ENCODE measurements around the gene ZNF805. TPM values are rescaled to one million over a fixed set of nuclear protein-coding genes. Genes with fewer than 3 reads are reported as not detected.
A peak's percentile ranks its signal among the peaks of the same experiment; 100 is the strongest.

The ZNF805 gene
- total RNA-seq, 2 experiments from 2014 or later = 7.6 to 7.8 TPM

DNA sequence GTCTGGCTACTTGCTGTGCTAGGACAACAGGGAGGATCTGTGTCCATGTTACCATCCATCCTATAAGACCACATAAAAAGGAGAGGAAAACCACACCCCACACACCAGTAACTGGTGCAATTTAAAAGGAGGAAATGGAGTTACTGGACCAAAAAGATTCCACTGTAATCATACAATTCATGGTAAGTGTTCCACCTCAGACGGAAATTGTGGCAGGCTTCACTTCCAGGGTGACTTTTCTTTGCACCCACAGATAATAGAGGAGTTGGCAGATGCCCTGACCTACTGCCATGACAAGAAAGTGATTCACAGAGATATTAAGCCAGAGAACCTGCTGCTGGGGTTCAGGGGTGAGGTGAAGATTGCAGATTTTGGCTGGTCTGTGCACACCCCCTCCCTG, 7.2 kb upstream of the ZNF805 start:
- no peak for ATAC-seq
- Mint-ChIP-seq H3K9me3 (no peaks in the 10 kb centered on the region), H3K27ac (no peak overlapping the region), H3K4me3 (no peak overlapping the region), H3K27me3 (no peaks in the 10 kb centered on the region), H3K4me1 (ENCODE audit: low read depth) (no peaks in the 10 kb centered on the region), H3K36me3 (ENCODE audit: low read depth) (no peaks in the 10 kb centered on the region)
- ChIA-PET CTCF (no interaction called here), POLR2A (no interaction called here)
- intact Hi-C loops (cut with micrococcal nuclease) = no loop called here
- TF ChIP-seq, protein P1, sequence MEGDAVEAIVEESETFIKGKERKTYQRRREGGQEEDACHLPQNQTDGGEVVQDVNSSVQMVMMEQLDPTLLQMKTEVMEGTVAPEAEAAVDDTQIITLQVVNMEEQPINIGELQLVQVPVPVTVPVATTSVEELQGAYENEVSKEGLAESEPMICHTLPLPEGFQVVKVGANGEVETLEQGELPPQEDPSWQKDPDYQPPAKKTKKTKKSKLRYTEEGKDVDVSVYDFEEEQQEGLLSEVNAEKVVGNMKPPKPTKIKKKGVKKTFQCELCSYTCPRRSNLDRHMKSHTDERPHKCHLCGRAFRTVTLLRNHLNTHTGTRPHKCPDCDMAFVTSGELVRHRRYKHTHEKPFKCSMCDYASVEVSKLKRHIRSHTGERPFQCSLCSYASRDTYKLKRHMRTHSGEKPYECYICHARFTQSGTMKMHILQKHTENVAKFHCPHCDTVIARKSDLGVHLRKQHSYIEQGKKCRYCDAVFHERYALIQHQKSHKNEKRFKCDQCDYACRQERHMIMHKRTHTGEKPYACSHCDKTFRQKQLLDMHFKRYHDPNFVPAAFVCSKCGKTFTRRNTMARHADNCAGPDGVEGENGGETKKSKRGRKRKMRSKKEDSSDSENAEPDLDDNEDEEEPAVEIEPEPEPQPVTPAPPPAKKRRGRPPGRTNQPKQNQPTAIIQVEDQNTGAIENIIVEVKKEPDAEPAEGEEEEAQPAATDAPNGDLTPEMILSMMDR (IDR thresholded peaks at IDR 0.05) = no peak
- no peak for DNase-seq

DNA sequence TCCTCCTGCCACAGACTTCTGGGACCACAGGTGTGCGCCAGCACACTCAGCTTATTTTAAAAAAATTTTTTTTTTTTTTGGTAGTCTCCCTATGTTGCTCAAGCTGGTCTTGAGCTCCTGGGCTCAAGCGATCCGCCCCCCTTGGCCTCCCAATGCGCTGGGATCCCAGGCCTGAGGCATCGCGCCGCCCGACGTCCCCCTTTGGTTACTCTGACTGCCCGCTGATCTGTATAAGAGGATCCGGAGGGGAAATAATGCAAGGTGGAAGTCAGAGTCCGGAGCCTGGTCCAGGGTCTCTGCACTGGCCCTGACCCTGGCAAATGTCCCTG, 486 bp upstream of the ZNF805 start:
- H3K27me3 Mint-ChIP-seq = no peaks in the 10 kb centered on the region
- peak overlapping the region; percentile 90 for H3K27ac Mint-ChIP-seq
- TF ChIP-seq, protein P1 (IDR thresholded peaks at IDR 0.05) = no peak
- ATAC-seq = no peak
- POLR2A ChIA-PET = interaction anchor here (1.0 to 1.7 kb wide), 2 partner anchors 10 to 39 kb away, joined by 3 to 4 read pairs; no protein-coding TSS in a partner anchor
- DNase-seq = no peak
- peak overlapping the region; percentile 82 for H3K4me3 Mint-ChIP-seq
- CTCF ChIA-PET = no interaction called here
- no peaks in the 10 kb centered on the region for H3K9me3 Mint-ChIP-seq
- H3K36me3 Mint-ChIP-seq (ENCODE audit: low read depth) = peaks cover 14% of the 10 kb centered on the region
- intact Hi-C loops (cut with micrococcal nuclease) = loop anchor here (1.0 kb wide), 1 partner anchor 40 kb away; the partner anchor contains the start of gene ZNF460
- H3K4me1 Mint-ChIP-seq (ENCODE audit: low read depth) = peaks cover 36% of the 10 kb centered on the region

DNA sequence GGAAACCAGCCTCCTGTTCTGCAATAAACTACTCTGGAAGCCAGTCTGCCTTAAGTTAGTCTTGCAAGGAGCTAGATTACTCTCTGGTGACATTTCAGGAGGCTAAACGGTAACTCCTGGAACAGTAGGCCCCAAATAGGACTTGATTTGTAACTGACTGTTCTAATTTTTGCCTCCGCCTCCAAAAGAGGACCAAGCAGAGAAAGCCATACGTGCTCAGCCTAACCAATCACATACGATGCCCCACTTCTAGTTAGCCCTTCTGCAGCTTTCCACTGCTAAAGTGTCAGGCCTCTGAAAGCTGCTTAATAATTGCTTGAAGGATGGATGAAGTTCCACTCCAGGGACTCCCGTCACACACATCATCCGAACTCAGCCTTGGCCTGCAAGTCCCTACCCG, 744 bp downstream of the ZNF805 start:
- Mint-ChIP-seq H3K27ac (peak overlapping the region; percentile 90), H3K4me1 (ENCODE audit: low read depth) (peaks cover 36% of the 10 kb centered on the region), H3K4me3 (peak overlapping the region; percentile 82), H3K9me3 (no peaks in the 10 kb centered on the region), H3K36me3 (ENCODE audit: low read depth) (peaks cover 23% of the 10 kb centered on the region), H3K27me3 (no peaks in the 10 kb centered on the region)
- ATAC-seq (no peak), DNase-seq (peak; percentile 6)
- TF ChIP-seq, protein P1 (IDR thresholded peaks at IDR 0.05) = no peak
- CTCF ChIA-PET = no interaction called here
- intact Hi-C loops (cut with micrococcal nuclease) = no loop called here
- POLR2A ChIA-PET = interaction anchor here (0.9 to 1.7 kb wide), 3 partner anchors 30 to 42 kb away, joined by 3 to 5 read pairs (median 4); no protein-coding TSS in a partner anchor

DNA sequence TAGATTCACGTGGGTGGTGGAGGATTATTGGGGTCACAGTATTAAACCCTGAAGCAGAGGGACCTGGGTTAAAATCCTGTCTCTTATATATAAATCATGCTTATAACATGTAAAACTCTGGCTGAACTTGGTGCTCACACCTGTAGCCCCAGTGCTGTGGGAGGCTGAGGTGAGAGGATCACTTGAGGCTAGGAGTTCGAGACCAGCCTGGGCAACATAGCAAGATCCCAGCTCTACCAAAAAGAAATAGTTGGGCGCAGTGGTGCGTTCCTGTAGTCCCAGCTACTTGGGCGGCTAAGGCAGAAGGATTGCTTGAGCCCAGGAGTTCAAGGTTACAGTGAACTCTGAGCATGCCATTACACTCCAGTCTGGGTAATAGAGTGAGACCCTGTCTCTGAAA, 2.4 kb downstream of the ZNF805 start:
- TF ChIP-seq, protein P1 (IDR thresholded peaks at IDR 0.05) = no peak
- no peak for DNase-seq
- ChIA-PET CTCF (interaction anchor here (0.6 kb wide), 1 partner anchor 505 kb away, joined by 3 read pairs; no protein-coding TSS in a partner anchor), POLR2A (no interaction called here)
- Mint-ChIP-seq H3K9me3 (no peaks in the 10 kb centered on the region), H3K36me3 (ENCODE audit: low read depth) (peaks cover 34% of the 10 kb centered on the region), H3K4me1 (ENCODE audit: low read depth) (peaks cover 36% of the 10 kb centered on the region), H3K4me3 (no peak overlapping the region), H3K27me3 (no peaks in the 10 kb centered on the region), H3K27ac (peak overlapping the region; percentile 34)
- intact Hi-C loops (cut with micrococcal nuclease) = no loop called here
- no peak for ATAC-seq

DNA sequence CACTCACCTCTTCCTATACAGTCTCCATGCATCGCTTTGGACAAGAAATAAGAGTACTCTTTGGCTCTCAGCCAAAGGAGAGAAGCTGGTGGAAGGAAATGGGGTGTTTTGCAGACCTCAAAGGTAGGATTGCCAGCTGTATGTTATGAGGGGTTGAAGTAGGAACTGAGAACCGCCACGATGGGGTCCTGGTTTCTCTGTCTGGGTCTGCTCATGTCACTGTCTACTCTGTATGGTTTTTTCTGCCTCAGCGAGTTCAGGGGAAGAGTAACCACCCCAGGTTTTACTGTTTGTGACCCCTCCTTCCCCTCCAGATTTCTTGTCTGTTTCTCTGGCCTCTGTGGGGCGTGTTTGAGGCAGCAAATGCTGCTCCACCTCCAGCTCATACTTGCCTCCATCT, 4.1 kb downstream of the ZNF805 start:
- TF ChIP-seq, protein P1 (IDR thresholded peaks at IDR 0.05) = no peak
- CTCF ChIA-PET = interaction anchor here (0.7 kb wide), 1 partner anchor 54 kb away, joined by 3 read pairs; no protein-coding TSS in a partner anchor

More for the DNA sequence above, 4.1 kb downstream of the ZNF805 start:
- Mint-ChIP-seq H3K4me1 (ENCODE audit: low read depth) (peaks cover 36% of the 10 kb centered on the region), H3K36me3 (ENCODE audit: low read depth) (peaks cover 48% of the 10 kb centered on the region), H3K27me3 (no peaks in the 10 kb centered on the region), H3K9me3 (no peaks in the 10 kb centered on the region), H3K4me3 (no peak overlapping the region), H3K27ac (no peak overlapping the region)
- ATAC-seq = no peak
- intact Hi-C loops (cut with micrococcal nuclease) = no loop called here
- POLR2A ChIA-PET = interaction anchor here (0.7 kb wide), 1 partner anchor 191 kb away, joined by 3 read pairs; no protein-coding TSS in a partner anchor
- DNase-seq = no peak

Measured in activated CD8-positive, alpha-beta T cell treated with anti-CD3 and anti-CD28 coated beads for 36 hours (primary cell).